ENCODE data around the gene TMEM121B. TPM values are rescaled to one million over a fixed set of nuclear protein-coding genes. Genes with fewer than 3 reads are reported as not detected.

TMEM121B gene
- total and polyA plus RNA-seq, 2 donors: 0.09 to 0.23 TPM

DNA sequence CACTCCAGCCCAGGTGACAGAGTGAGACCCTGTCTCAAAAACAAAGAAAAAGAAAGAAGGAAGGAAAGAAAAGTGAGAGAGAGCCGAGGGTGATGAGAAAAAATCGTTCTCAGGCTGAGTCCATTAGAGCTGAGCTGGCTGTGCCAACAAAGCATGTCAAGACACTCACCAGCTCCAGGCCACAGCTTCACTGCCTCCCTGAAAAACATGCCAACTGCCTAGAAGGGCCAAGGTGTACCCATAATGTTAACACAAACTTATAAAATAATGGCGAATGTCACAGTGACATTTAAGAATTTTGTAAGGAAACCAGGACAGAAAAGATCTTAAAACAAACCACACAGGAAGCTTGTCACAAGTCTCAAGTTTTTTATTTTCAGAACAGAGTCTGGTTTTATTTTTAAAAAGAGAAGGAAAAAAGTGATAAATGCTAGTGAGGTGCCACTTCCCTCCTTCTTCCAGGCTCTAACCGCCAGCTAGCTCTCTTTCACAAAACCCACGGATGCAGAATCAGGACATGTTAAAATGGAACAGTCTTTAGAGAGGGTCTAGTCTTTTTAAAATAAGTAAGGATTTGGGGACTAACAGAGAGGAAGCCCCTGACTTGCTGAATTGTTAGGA, 5.1 kb downstream of the TMEM121B start:
- H3K4me1 ChIP-seq (ENCODE audit: control insufficient read depth in 2 of 2, insufficient read depth in 2 of 2, low read length in 2 of 2): peaks cover 41 to 48% of the 10 kb centered on the region in 2 donors
- no peak overlapping the region for H3K4me3 ChIP-seq (ENCODE audit: low read length in 2 of 2)
- H3K36me3 ChIP-seq (ENCODE audit: control insufficient read depth in 2 of 2, insufficient read depth in 2 of 2, low read length in 1 of 2): peaks cover 4 to 15% of the 10 kb centered on the region in 2 donors
- H3K27ac ChIP-seq (ENCODE audit: low read depth in 1 of 2, low read length in 1 of 2): no peak overlapping the region
- WGBS: 2% methylated on average over 5 of the region's 5 CpGs
- DNase-seq (ENCODE audit: low read depth in 6 of 9, low spot score in 9 of 9): peak in 2 of 9 donors; percentile 19 to 62
- H3K9me3 ChIP-seq (ENCODE audit: control insufficient read depth in 2 of 2, insufficient read depth in 1 of 2, low read length in 1 of 2): no peaks in the 10 kb centered on the region
- H3K27me3 ChIP-seq (ENCODE audit: control insufficient read depth in 2 of 2, insufficient read depth in 1 of 2, low read length in 1 of 2): peaks cover 16 to 23% of the 10 kb centered on the region in 2 donors

DNA sequence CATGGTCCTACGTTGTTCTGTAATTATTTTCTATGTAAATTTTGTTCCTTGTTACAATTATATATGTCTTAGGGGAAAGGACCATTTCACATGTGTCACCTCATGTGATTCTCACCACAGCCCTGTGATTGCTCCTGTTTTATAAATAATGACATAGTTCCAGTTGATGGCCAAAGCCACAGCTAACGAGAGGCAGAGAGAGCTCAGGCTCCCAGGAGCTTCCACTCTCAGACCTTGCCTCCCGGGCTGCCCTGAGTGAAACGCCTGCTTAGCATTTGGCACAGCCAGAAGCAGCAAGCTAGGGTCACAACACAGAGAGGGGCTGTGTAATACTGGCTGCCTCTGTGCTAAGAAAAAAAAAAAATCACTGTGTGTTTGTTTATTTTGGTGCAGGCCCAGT, 5.9 kb downstream of the TMEM121B start:
- Histone ChIP-seq H3K4me3 (ENCODE audit: low read length in 2 of 2) (no peak overlapping the region), H3K36me3 (ENCODE audit: control insufficient read depth in 2 of 2, insufficient read depth in 2 of 2, low read length in 1 of 2) (peaks cover 5 to 19% of the 10 kb centered on the region in 2 donors), H3K27me3 (ENCODE audit: control insufficient read depth in 2 of 2, insufficient read depth in 1 of 2, low read length in 1 of 2) (peaks cover 9 to 17% of the 10 kb centered on the region in 2 donors), H3K4me1 (ENCODE audit: control insufficient read depth in 2 of 2, insufficient read depth in 2 of 2, low read length in 2 of 2) (peaks cover 34 to 48% of the 10 kb centered on the region in 2 donors), H3K27ac (ENCODE audit: low read depth in 1 of 2, low read length in 1 of 2) (no peak overlapping the region), H3K9me3 (ENCODE audit: control insufficient read depth in 2 of 2, insufficient read depth in 1 of 2, low read length in 1 of 2) (no peaks in the 10 kb centered on the region)
- DNase-seq (ENCODE audit: low read depth in 6 of 9, low spot score in 9 of 9): no peak
- WGBS: 61% methylated on average over 4 of the region's 4 CpGs

DNA sequence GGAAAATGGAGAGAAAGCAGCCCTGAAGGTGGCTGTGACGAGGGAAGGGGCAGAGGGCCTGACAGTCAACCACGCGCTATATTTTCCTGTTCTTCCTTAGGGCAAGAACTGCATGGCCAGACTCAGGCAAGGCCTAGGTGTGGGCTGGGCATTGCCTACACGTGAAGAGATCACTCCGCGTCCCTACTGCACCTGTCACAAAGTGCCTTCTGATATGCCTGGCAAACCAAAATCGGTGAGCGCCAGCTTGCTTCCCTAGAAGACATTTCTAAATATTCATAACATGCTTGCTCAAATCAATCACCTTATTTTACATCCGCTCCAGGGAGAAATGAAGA, 6.3 kb downstream of the TMEM121B start:
- H3K4me3 ChIP-seq (ENCODE audit: low read length in 2 of 2): no peak overlapping the region
- no peak for DNase-seq (ENCODE audit: low read depth in 6 of 9, low spot score in 9 of 9)
- peaks cover 8 to 22% of the 10 kb centered on the region in 2 donors for H3K36me3 ChIP-seq (ENCODE audit: control insufficient read depth in 2 of 2, insufficient read depth in 2 of 2, low read length in 1 of 2)
- 88% methylated on average over 9 of the region's 9 CpGs for WGBS
- H3K4me1 ChIP-seq (ENCODE audit: control insufficient read depth in 2 of 2, insufficient read depth in 2 of 2, low read length in 2 of 2): peaks cover 34 to 48% of the 10 kb centered on the region in 2 donors
- no peaks in the 10 kb centered on the region for H3K9me3 ChIP-seq (ENCODE audit: control insufficient read depth in 2 of 2, insufficient read depth in 1 of 2, low read length in 1 of 2)
- peaks cover 6 to 13% of the 10 kb centered on the region in 2 donors for H3K27me3 ChIP-seq (ENCODE audit: control insufficient read depth in 2 of 2, insufficient read depth in 1 of 2, low read length in 1 of 2)
- H3K27ac ChIP-seq (ENCODE audit: low read depth in 1 of 2, low read length in 1 of 2): no peak overlapping the region

DNA sequence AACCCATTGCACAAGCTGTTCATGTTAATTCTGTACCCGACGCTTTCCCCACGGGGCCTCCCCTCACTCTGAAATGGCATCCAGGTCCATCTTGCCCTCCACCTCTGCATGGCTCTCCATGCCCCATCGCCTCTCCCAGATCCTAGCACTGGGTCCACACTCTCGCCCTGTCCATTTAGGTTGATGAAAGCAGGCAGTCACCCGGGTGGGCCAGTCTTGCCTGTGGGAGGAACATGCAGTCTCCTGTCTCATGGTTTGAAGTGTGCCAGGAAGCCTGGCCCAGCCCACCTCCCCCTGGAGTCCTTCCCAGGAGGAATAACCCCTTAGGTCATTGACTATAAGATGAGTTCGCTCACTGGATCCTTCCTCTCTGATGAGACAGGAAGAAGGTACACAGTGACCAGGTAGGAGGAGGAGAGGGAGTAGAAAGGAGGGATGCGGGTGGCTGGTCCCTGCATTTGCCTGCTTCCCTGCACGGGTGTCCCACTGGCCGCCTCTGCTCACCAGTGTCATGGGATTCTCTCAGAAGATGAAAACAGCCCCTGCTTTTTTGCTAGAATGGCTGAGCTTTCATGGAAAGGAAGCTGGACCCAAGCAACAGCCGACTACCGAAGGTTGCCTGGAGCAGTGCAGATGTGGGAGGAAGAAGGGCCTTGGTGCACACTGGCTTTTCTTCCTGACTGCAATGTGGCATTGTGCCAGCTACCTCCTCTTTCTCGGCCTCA, 6.8 kb downstream of the TMEM121B start:
- Histone ChIP-seq H3K4me3 (ENCODE audit: low read length in 2 of 2) (no peak overlapping the region), H3K27me3 (ENCODE audit: control insufficient read depth in 2 of 2, insufficient read depth in 1 of 2, low read length in 1 of 2) (peaks cover 1 to 8% of the 10 kb centered on the region in 2 donors), H3K9me3 (ENCODE audit: control insufficient read depth in 2 of 2, insufficient read depth in 1 of 2, low read length in 1 of 2) (no peaks in the 10 kb centered on the region), H3K36me3 (ENCODE audit: control insufficient read depth in 2 of 2, insufficient read depth in 2 of 2, low read length in 1 of 2) (peaks cover 13 to 27% of the 10 kb centered on the region in 2 donors), H3K4me1 (ENCODE audit: control insufficient read depth in 2 of 2, insufficient read depth in 2 of 2, low read length in 2 of 2) (peaks cover 34 to 44% of the 10 kb centered on the region in 2 donors), H3K27ac (ENCODE audit: low read depth in 1 of 2, low read length in 1 of 2) (no peak overlapping the region)
- DNase-seq (ENCODE audit: low read depth in 6 of 9, low spot score in 9 of 9): no peak
- 72% methylated on average over 13 of the region's 13 CpGs for WGBS

DNA sequence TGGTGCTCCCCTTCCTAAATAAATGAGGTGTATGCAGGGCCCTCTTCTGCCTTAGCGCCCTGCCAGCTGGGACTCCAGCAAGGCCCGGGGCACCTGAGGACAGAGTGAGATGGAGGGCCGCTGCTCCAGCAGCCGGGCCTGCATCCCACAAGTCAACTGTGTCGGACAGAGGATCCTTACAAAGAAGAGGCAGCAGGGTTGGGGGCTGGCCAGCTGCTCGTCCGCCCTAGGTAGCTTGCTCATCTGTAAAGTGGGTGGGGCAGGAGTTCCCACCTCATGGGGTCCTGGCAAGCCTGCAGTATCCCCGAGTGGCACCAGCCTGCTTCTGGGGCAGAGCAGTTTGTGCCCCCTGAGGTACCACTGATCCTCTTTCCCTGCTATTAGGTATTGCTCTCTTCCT, 7.6 kb downstream of the TMEM121B start:
- Histone ChIP-seq H3K36me3 (ENCODE audit: control insufficient read depth in 2 of 2, insufficient read depth in 2 of 2, low read length in 1 of 2) (peaks cover 19 to 35% of the 10 kb centered on the region in 2 donors), H3K27ac (ENCODE audit: low read depth in 1 of 2, low read length in 1 of 2) (no peak overlapping the region), H3K4me1 (ENCODE audit: control insufficient read depth in 2 of 2, insufficient read depth in 2 of 2, low read length in 2 of 2) (peaks cover 28 to 37% of the 10 kb centered on the region in 2 donors), H3K9me3 (ENCODE audit: control insufficient read depth in 2 of 2, insufficient read depth in 1 of 2, low read length in 1 of 2) (no peaks in the 10 kb centered on the region), H3K27me3 (ENCODE audit: control insufficient read depth in 2 of 2, insufficient read depth in 1 of 2, low read length in 1 of 2) (peaks cover 0 to under 1% of the 10 kb centered on the region in 2 donors), H3K4me3 (ENCODE audit: low read length in 2 of 2) (no peak overlapping the region)
- 85% methylated on average over 8 of the region's 8 CpGs for WGBS
- DNase-seq (ENCODE audit: low read depth in 6 of 9, low spot score in 9 of 9): no peak

DNA sequence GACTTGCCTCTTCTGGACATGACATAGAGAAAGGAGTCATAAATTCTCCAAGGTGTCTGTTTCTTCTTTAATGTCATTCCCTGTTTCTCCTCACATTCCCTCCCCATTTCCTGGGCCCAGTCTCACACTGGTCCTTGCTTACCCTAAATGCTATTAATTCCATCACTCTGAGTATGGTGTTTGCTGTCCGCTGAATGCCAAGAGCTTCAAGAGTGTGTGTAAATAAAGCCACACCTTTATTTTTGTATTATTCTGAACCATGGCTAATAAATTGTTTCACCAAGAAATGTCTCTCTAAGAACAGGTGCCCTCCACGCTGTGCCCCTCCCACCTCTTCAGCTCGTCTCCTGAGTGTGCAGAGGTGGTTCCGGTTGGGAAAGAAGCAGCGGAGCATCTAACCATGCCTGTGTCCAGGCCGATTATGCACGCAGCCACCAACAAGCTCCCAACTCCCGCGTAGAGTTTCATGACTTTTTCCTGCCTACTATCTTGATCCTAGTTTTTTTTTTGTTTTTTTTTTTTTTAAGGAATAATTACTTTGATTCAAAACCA, 8.6 kb downstream of the TMEM121B start:
- no peak for DNase-seq (ENCODE audit: low read depth in 6 of 9, low spot score in 9 of 9)

DNA sequence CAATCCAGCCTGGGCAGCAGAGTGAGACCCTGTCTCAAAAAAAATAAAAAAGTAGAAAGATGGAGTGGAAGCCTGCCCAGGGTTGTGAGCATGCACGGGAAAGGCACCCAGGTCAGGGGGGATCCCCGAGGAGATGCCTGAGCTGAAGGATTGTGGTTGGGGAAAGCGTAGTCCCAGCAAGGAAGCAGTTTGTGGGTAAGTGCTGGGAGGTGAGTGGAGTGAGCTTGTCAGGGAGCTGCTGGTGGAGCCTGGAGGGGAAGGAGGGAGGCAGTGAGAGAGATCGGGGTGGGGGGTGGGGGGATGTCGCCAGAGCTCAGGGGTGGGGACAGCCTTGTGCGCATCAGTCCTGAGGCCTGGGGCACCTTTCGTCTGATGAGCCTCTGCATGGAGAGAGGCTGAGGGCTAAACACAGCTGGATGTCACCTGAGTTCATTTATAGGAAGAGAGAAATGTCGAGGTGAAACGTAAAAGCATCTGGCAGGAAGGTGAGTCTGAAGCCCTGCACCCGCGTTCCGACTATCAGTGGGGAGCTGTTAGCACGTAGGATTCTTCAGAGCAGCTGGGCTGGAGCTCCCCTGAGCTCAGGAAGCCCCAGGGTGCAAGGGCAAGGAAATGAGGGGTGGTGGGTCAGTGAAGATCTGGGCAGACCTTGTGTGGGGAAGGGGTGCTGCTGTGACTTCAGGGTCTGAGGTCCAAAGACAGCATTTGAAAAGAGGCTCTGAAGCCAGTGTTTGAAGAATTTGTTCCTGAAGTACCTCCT, 10.2 kb downstream of the TMEM121B start:
- Histone ChIP-seq H3K27me3 (ENCODE audit: control insufficient read depth in 2 of 2, insufficient read depth in 1 of 2, low read length in 1 of 2) (no peaks in the 10 kb centered on the region), H3K27ac (ENCODE audit: low read depth in 1 of 2, low read length in 1 of 2) (no peak overlapping the region), H3K9me3 (ENCODE audit: control insufficient read depth in 2 of 2, insufficient read depth in 1 of 2, low read length in 1 of 2) (no peaks in the 10 kb centered on the region), H3K36me3 (ENCODE audit: control insufficient read depth in 2 of 2, insufficient read depth in 2 of 2, low read length in 1 of 2) (peaks cover 43 to 59% of the 10 kb centered on the region in 2 donors), H3K4me1 (ENCODE audit: control insufficient read depth in 2 of 2, insufficient read depth in 2 of 2, low read length in 2 of 2) (peaks cover 6 to 16% of the 10 kb centered on the region in 2 donors), H3K4me3 (ENCODE audit: low read length in 2 of 2) (no peak overlapping the region)
- no peak for DNase-seq (ENCODE audit: low read depth in 6 of 9, low spot score in 9 of 9)
- WGBS: 94% methylated on average over 13 of the region's 13 CpGs

More for the DNA sequence above, 8.6 kb downstream of the TMEM121B start:
- Histone ChIP-seq H3K27me3 (ENCODE audit: control insufficient read depth in 2 of 2, insufficient read depth in 1 of 2, low read length in 1 of 2) (no peaks in the 10 kb centered on the region), H3K27ac (ENCODE audit: low read depth in 1 of 2, low read length in 1 of 2) (no peak overlapping the region), H3K4me3 (ENCODE audit: low read length in 2 of 2) (no peak overlapping the region), H3K9me3 (ENCODE audit: control insufficient read depth in 2 of 2, insufficient read depth in 1 of 2, low read length in 1 of 2) (no peaks in the 10 kb centered on the region), H3K36me3 (ENCODE audit: control insufficient read depth in 2 of 2, insufficient read depth in 2 of 2, low read length in 1 of 2) (peaks cover 29 to 45% of the 10 kb centered on the region in 2 donors), H3K4me1 (ENCODE audit: control insufficient read depth in 2 of 2, insufficient read depth in 2 of 2, low read length in 2 of 2) (peaks cover 20 to 28% of the 10 kb centered on the region in 2 donors)
- 93% methylated on average over 9 of the region's 9 CpGs for WGBS

DNA sequence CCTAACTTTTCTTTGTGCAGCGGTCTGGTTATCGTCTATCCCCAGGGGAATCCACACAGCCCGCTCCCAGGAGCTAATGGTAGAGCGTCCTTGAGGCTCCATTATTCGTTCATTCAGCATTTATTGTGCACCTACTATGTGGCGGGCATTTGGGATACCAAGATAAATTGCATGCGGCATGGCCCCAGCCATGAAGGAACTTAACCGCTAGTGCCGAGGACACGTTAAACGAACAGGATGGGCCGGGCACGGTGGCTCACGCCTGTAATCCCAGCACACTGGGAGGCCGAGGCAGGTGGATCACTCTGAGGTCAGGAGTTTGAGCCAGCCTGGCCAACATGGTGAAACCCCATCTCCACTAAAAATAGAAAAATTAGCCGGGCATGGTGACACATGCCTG, 11.2 kb downstream of the TMEM121B start:
- H3K4me1 ChIP-seq (ENCODE audit: control insufficient read depth in 2 of 2, insufficient read depth in 2 of 2, low read length in 2 of 2): peaks cover 0 to 8% of the 10 kb centered on the region in 2 donors
- no peak overlapping the region for H3K4me3 ChIP-seq (ENCODE audit: low read length in 2 of 2)
- no peaks in the 10 kb centered on the region for H3K9me3 ChIP-seq (ENCODE audit: control insufficient read depth in 2 of 2, insufficient read depth in 1 of 2, low read length in 1 of 2)
- no peak overlapping the region for H3K27ac ChIP-seq (ENCODE audit: low read depth in 1 of 2, low read length in 1 of 2)
- H3K36me3 ChIP-seq (ENCODE audit: control insufficient read depth in 2 of 2, insufficient read depth in 2 of 2, low read length in 1 of 2): peaks cover 53 to 69% of the 10 kb centered on the region in 2 donors
- H3K27me3 ChIP-seq (ENCODE audit: control insufficient read depth in 2 of 2, insufficient read depth in 1 of 2, low read length in 1 of 2): no peaks in the 10 kb centered on the region
- WGBS: 91% methylated on average over 16 of the region's 16 CpGs
- no peak for DNase-seq (ENCODE audit: low read depth in 6 of 9, low spot score in 9 of 9)

Data from thymus (tissue), 11 donors.